PC-3 (cell line): ENCODE results near the gene ATXN7L2. TPM values are rescaled to one million over a fixed set of nuclear protein-coding genes. Genes with fewer than 3 reads are reported as not detected.

ENCODE experiments used
- ATAC-seq: fragments of 200-7000 bp; cut with Tn5 transposase; 2 replicates; pipeline ENCODE4 v1.9.1; 2020; ENCODE audit warnings: mild to moderate bottlenecking, moderate library complexity
- BruUV-seq: library from RNA; stranded (reverse); fragments of 400-500 nt; replicated peaks from 2 replicates; lab custom pipeline; 2021; lab: Mats Ljungman, UMichigan
- CTCF ChIA-PET: fragments of 300-600 bp; sonication (Branson Sonifier 250); formaldehyde crosslinking; loops from one replicate; lab custom pipeline; 2022; ENCODE audit warnings: antibody characterized with exemption; lab: Charles Lee
- POLR2A ChIA-PET: fragments of 300-600 bp; sonication (Branson Sonifier 250); formaldehyde crosslinking; loops from one replicate; lab custom pipeline; 2022; ENCODE audit warnings: antibody characterized with exemption; ENCODE audit not compliant: unreplicated experiment; lab: Charles Lee
- DNase-seq: peaks from one replicate; pipeline ENCODE4 v3.0.0-alpha.2; 2015
- H2AFZ ChIP-seq: fragments of 300-600 bp; sonication (generic); 2 replicates; pipeline ENCODE4 v1.6.0; 2016; ENCODE audit warnings: antibody characterized with exemption, low read length
- H3F3A ChIP-seq: fragments of 300-600 bp; sonication (generic); one replicate; pipeline ENCODE4 v1.6.0; 2017; ENCODE audit warnings: antibody characterized with exemption, low read length, control low read depth, mild to moderate bottlenecking; ENCODE audit not compliant: unreplicated experiment
- H3K27ac ChIP-seq: fragments of 300-600 bp; sonication (generic); 2 replicates; pipeline ENCODE4 v1.5.1; 2016; ENCODE audit warnings: mild to moderate bottlenecking, low read length
- H3K27me3 ChIP-seq: fragments of 300-600 bp; sonication (generic); 2 replicates; pipeline ENCODE4 v1.6.1; 2016; ENCODE audit warnings: low read length, mixed read lengths
- H3K36me3 ChIP-seq: fragments of 300-600 bp; sonication (generic); 2 replicates; pipeline ENCODE4 v1.6.1; 2016; ENCODE audit warnings: low read depth, mixed run types, low read length, mixed read lengths
- H3K4me1 ChIP-seq: fragments of 300-600 bp; sonication (generic); 2 replicates; pipeline ENCODE4 v1.5.1; 2016; ENCODE audit warnings: low read length; ENCODE audit not compliant: insufficient read depth
- H3K4me2 ChIP-seq: fragments of 300-600 bp; sonication (generic); 2 replicates; pipeline ENCODE4 v1.6.0; 2016; ENCODE audit warnings: low read length
- H3K4me3 ChIP-seq: fragments of 300-600 bp; sonication (generic); 2 replicates; pipeline ENCODE4 v1.5.1; 2016; ENCODE audit warnings: mild to moderate bottlenecking, low read length, mixed read lengths
- H3K79me2 ChIP-seq: fragments of 300-600 bp; sonication (generic); 2 replicates; pipeline ENCODE4 v1.6.1; 2017; ENCODE audit warnings: low read length, mixed read lengths
- H3K9ac ChIP-seq: fragments of 300-600 bp; sonication (generic); 2 replicates; pipeline ENCODE4 v1.6.0; 2016; ENCODE audit warnings: mild to moderate bottlenecking, low read length
- H3K9me2 ChIP-seq: fragments of 300-600 bp; sonication (generic); replicated peaks from 2 replicates; pipeline ENCODE4 v1.6.1; 2016; ENCODE audit warnings: mixed run types, low read length, mixed read lengths
- H3K9me3 ChIP-seq: fragments of 300-600 bp; sonication (generic); 2 replicates; pipeline ENCODE4 v1.6.1; 2016; ENCODE audit warnings: low read length, mixed read lengths
- H4K20me1 ChIP-seq: fragments of 300-600 bp; sonication (generic); 2 replicates; pipeline ENCODE4 v1.6.1; 2016; ENCODE audit warnings: low read length, mixed read lengths
- CTCF ChIP-seq: fragments of 300-600 bp; sonication (generic); conservative IDR thresholded peaks from 2 replicates; pipeline ENCODE4 v1.5.1; 2017; ENCODE audit warnings: antibody characterized with exemption, low read depth, mild to moderate bottlenecking, low read length
- EZH2 ChIP-seq: fragments of 300-600 bp; sonication (generic); IDR thresholded peaks from one replicate; pipeline ENCODE4 v1.6.1; 2017; ENCODE audit warnings: antibody characterized with exemption, mild to moderate bottlenecking, low read length; ENCODE audit not compliant: unreplicated experiment
- EZH2phosphoT487 ChIP-seq: fragments of 300-600 bp; sonication (generic); IDR thresholded peaks from 2 replicates; pipeline ENCODE4 v1.6.1; 2018; ENCODE audit warnings: mild to moderate bottlenecking, antibody characterized with exemption, low read length, borderline replicate concordance
- intact Hi-C: fragments of 100-400 bp; cut with micrococcal nuclease; formaldehyde crosslinking; loops from 2 replicates; pipeline ENCODE4 v1.9.0; 2023
- total RNA-seq: library from RNA; depleted of rRNA; stranded (reverse); fragments of >200 nt; gene quantifications from 2 replicates; pipeline ENCODE4 v1.2.3, GENCODE V29; 2014

Gene ATXN7L2
- total RNA-seq, 1 experiment from 2014 or later = 9.4 TPM

GRCh38 chr1:109491372-109491771, 7.7 kb downstream of the ATXN7L2 start:
- no peaks in the 10 kb centered on the region for H3K9me3 ChIP-seq
- H3K4me3 ChIP-seq = no peak overlapping the region
- no peak overlapping the region for H3K27ac ChIP-seq
- intact Hi-C loops = no loop called here
- no peaks in the 10 kb centered on the region for H3K9me2 ChIP-seq
- H3K79me2 ChIP-seq = peaks cover 15% of the 10 kb centered on the region
- POLR2A ChIA-PET = no interaction called here
- TF ChIP-seq CTCF (no peak), EZH2phosphoT487 (no peak), EZH2 (no peak)
- no peak for ATAC-seq
- H3F3A ChIP-seq = no peaks in the 10 kb centered on the region
- H2AFZ ChIP-seq = no peak overlapping the region
- H4K20me1 ChIP-seq = no peaks in the 10 kb centered on the region
- no peaks in the 10 kb centered on the region for H3K36me3 ChIP-seq
- no peak overlapping the region for H3K4me2 ChIP-seq
- BruUV-seq = no TSS peak
- CTCF ChIA-PET = interaction anchor here (1.1 to 1.5 kb wide), 3 partner anchors 38 to 44 kb away, joined by 3 to 34 read pairs (median 3); no protein-coding TSS in a partner anchor
- H3K9ac ChIP-seq = no peak overlapping the region
- H3K27me3 ChIP-seq = no peaks in the 10 kb centered on the region
- H3K4me1 ChIP-seq = peaks cover 10% of the 10 kb centered on the region; the same call in 1 of the 2 replicates
- no peak for DNase-seq

- ChIA-PET CTCF (interaction anchor here (0.7 to 1.6 kb wide), 2 partner anchors 26 to 40 kb away, joined by 5 to 10 read pairs; no protein-coding TSS in a partner anchor), POLR2A (interaction anchor here (0.6 kb wide), 1 partner anchor 55 kb away, joined by 3 read pairs; no protein-coding TSS in a partner anchor)
- no peak overlapping the region for H2AFZ ChIP-seq
- peaks cover 10% of the 10 kb centered on the region; the same call in 1 of the 2 replicates for H3K4me1 ChIP-seq
- H3K36me3 ChIP-seq = no peaks in the 10 kb centered on the region; the same call in 1 of the 2 replicates
- H3K4me2 ChIP-seq = no peak overlapping the region
- H3K9ac ChIP-seq = no peak overlapping the region
- peaks cover 15% of the 10 kb centered on the region for H3K79me2 ChIP-seq
- intact Hi-C loops = no loop called here
- no peak overlapping the region for H3K27ac ChIP-seq
- H3K9me3 ChIP-seq = no peaks in the 10 kb centered on the region
- DNase-seq (no peak), ATAC-seq (no peak)
- TF ChIP-seq CTCF (no peak), EZH2phosphoT487 (no peak), EZH2 (no peak)
- no TSS peak for BruUV-seq
- no peak overlapping the region for H3K4me3 ChIP-seq
- no peaks in the 10 kb centered on the region for H3K27me3 ChIP-seq
- H3K9me2 ChIP-seq = no peaks in the 10 kb centered on the region
- no peaks in the 10 kb centered on the region for H3F3A ChIP-seq
- H4K20me1 ChIP-seq = no peaks in the 10 kb centered on the region
These were observed 9.1 kb downstream of the ATXN7L2 start for GRCh38 chr1:109492779-109493178.

GRCh38 chr1:109493227-109493626, 9.5 kb downstream of the ATXN7L2 start:
- Histone ChIP-seq H3K4me2 (peak overlapping the region; percentile 84; the same call in 1 of the 2 replicates), H3K4me1 (peaks cover 10% of the 10 kb centered on the region; the same call in 1 of the 2 replicates), H3K27ac (no peak overlapping the region), H3K9ac (no peak overlapping the region; the same call in 1 of the 2 replicates), H4K20me1 (no peaks in the 10 kb centered on the region), H3K79me2 (peaks cover 15% of the 10 kb centered on the region), H3K9me3 (no peaks in the 10 kb centered on the region), H3F3A (no peaks in the 10 kb centered on the region), H2AFZ (no peak overlapping the region), H3K27me3 (no peaks in the 10 kb centered on the region), H3K9me2 (no peaks in the 10 kb centered on the region), H3K4me3 (peak overlapping the region; percentile 80; the same call in 1 of the 2 replicates), H3K36me3 (no peaks in the 10 kb centered on the region; the same call in 1 of the 2 replicates)
- no peak for ATAC-seq
- intact Hi-C loops = no loop called here
- no TSS peak for BruUV-seq
- CTCF ChIA-PET = interaction anchor here (0.7 to 1.6 kb wide), 2 partner anchors 25 to 39 kb away, joined by 5 to 10 read pairs; no protein-coding TSS in a partner anchor
- TF ChIP-seq CTCF (no peak), EZH2 (no peak)
- DNase-seq = no peak
- POLR2A ChIA-PET = no interaction called here
